ENCODE results near the gene CX3CR1.

CX3CR1 gene

DNA sequence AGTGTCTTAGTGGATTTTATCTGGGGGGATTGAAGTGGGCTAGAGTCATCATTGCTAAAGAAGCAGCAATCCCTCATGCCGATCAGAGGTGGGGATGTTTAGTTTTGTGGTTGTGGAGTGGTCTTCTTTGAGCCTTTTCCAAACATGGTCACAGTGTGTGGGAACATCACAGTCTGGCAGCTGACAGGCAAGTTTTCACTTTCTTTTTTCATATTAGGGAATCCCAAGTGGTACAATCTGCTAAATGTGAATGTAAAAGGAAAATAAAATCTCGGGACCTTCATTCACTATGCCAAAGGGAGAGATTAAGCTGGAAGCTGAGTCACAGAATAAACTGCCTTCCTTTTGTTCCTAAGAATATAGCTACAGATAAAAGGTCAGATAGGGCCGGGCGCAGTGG is 10.4 kb upstream of the CX3CR1 start:
- DNase-seq: no peak

DNA sequence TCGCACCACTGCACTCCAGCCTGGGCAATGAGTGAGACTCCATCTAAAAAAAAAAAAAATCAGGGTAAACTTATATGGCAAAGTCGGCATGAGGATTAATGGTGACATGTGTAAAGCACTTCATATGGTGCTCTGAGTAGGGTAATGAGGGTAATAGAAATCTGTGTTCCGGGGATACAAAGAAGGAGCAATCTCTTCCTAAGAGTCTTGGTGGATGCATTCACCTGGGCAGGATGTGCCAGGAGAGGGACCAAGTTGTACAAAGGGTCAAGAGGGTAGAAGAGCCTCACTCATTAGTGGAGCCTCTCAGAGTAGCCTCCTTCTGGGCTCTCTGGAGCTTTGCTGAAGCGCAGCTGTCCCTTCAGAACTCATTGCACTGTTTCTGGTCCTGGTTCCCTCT is 9.3 kb upstream of the CX3CR1 start:
- DNase-seq: no peak

DNA sequence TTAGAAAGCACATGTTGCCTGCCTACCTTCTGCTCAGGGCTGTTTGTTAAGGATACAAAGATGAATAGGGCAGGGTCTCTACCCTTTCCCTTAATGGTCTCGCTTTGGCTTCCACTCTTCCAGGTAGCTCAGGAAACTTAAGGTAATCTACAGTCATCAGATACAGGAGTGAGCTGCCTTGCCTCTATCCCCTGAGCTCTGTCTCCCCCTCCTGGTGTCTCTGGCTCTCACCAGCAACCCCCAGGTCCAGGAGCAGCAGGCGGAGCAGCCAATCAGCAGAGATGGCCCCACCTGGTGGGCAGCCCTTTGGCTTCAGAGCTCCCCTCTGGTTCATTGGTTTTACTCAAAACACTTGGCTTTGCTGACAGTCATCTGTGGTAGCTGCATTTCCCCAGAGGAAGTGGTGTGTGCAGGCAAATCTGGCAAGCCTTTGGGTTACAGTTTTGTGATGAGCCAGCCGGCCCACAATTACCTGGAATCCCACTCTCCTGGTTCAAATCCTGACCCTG is 8.5 kb upstream of the CX3CR1 start:
- DNase-seq: peak; percentile 58 to 66 (median 62)

DNA sequence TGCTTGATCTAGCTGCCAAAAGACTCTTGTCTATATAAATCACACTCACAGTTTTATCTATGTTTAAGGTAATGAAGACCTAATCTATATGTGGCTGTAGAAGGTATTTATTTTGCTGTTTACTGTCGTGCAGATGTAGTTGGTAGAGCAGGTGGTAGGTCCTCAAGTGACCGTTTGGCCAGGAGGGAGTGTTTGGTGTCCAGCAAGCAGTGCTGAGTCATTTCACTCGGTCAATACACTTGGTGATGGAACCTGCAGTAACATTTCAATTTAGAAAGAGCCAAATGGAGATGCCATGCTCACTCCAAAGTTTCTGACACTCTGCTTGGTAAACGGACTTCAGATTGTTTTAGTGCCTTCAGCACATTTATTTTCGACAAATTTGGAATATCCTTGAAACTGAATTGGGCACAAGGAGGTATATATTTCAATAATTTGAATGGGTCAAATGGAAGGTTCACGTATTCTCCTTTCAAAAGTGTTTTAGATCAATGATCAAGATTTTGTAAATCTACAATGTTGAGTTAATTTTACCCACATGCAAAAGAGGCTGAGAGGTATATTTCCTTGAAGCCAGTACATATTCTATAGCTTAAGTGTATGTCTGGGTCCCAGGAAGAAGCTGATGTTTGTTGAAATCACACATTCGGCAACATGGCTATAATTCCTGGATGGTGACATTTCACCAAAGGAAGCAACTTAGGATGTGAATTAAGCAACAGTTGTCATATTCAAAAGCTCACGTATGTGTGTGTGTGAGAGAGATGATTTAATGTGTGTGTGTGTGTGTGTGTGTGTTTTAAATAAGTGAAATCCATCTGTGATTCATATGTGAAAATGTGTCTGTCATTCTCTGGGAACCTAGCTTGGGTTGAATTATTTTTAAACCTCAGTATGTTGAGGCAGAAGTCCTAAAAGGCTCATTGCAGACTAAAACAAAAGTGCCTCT is 7.7 kb upstream of the CX3CR1 start:
- DNase-seq: no peak

DNA sequence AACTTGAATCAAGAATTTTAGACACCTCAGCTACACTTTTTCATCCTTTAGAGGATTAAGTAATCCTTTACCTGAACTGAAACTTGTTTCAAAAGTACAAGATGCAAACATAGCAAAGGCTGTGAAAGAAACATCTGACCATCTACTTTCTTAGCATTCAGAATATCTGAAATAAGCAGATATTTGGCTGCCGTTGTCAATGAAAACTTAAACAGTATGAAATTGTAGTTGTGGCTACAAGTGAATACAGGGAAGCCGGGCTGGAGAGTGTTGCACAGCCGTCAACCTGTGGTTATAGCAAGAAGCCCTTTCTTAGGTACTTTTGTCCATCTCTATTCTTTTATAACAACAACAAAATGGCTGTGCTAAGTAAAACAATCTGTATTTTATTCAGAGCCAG is 6.9 kb upstream of the CX3CR1 start:
- no peak for DNase-seq

DNA sequence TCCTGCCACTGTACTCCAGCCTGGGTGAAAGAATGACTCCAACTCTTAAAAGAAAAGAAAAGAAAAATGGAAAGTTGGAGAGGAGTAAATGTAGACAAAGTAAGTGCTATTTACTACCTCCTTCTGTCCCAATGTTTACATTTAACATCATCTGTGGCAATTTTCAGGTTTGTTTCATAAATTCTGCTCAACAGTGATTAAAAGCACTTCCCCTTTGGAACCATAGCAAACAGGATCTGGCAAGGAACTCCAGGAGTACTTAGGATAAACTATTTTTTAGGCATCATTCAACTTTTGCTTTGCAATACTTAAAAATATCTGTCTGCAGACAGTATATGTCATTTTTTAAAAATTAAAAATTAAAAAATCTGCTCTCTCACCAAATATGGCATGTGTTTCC is 5.5 kb upstream of the CX3CR1 start:
- DNase-seq: no peak

DNA sequence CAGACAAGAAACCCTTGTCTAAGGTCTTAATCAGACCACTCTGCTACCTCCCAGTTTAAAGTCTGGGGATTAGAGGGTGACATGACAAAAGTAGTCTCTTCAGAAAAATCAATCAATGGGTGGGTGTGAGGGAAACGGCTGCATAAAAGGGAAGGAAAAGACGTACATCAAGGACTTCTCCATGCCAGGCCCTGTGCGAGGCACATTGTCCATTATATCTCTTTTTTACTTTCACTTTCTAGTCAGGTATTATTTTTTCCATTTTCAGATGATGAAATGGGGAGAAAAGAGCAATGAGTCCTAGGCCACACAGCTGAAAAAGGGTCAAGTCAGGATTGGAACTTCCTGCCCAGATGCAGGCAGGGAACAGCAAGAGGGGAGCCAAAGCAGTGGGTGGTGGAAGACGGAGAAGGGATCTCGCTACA is 4.6 kb upstream of the CX3CR1 start:
- DNase-seq: no peak

DNA sequence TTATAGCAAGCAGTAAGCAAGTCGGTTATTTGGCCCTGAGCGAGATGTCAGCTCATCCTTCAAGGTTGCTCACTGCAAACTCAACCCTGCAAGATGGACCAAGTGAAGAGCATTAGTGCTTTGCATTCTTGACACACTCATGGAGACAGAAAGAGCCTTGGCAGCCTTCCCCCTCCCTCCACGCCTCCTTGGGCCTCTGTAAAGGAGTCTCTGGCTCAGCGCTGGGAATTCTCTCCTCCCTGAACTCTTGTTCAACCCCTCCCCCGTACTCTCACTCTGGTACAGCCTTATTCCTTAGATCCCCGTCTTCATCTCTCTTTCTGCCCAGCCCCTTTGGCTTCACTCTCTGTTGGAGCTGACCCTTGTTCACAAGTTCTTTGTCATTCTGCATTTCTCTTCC is 2.2 kb upstream of the CX3CR1 start:
- DNase-seq: no peak

DNA sequence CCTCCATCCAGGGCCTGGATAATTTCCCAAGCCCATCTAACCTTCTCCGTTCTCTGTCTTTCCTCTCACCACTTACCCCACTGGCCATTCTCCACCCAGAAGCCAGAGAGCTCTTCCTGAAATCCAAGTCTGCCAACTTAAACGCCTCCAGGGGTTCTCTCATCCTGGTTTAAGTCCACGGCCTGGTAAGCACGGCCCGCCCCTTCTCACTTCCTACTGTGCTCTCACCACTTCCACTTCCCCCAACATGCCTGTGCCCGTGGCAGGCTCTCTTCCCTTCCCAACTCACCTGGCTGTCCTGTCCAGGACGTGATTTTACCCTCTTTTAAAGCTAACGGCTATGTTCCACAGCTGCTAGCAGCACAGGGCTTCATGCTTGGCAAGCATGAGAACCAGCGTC is 1.7 kb upstream of the CX3CR1 start:
- DNase-seq: no peak

DNA sequence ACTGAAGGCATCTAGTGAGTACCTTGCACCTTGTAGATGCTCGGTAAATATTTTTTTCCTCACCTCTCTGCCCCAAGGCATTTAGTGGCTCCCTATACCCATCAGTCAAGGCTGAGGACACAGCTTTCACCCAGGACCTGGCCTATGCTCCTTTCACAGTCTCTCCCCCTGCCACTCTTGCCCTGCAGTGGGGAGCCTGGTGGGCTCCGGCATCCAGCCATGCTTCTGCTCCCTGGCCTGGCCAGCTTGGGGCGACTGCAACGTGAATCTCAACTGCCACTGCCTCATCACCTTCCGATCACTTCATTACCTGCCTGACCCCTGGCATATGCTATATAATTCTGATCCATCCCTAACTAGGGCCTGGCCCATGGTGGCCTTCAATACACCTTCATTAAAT is 735 bp upstream of the CX3CR1 start:
- no peak for DNase-seq

DNA sequence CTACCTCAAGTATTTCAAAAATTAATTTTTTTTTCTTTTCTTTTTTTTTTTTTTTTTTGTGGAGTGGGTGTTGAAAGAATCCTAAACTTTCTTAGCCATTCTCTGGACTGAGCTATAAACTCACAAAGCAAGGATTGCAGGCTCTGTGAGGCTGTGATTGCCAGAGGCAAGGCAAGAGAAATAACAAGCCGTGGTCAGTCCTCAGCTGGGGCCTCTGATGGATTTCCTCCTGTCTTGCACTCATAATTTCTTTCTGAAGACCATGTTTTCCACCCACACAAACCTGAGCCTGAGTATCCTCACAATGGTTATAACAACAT is 1.3 kb downstream of the CX3CR1 start:
- DNase-seq: no peak

DNA sequence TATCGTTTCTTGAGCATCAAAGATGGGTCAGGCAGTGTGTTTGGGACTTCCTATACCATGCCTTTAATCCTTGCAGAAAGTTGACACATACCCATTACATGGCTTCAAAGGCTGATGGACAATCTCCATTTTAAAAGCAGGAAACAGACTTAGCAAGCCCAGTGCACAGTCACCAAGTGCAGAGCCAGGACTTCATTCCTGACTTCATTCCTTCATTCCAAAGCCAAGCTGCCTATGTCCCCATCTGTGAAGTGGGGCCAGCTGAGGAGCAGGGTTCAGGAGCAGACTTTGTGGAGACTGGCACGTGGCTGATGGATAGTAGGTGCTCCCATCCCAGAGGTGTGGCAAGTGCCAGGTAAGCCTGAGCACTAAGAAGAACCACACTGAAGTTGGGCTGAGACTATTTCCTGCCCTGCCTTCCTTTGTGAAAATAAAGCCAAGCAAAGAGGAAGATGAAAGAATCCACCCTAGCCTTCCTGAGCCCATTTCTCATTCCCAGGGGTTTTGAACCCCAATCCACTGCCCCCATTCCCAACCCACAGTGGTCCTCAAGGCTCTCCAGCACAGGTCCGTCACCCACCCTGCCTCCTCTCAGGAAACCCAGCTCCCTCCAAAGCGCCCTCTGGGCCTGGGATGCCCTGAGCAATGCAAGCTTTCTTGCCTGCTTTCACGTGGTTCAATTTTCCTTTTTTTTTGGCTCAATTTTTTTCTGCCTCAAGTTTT is 1.8 kb downstream of the CX3CR1 start:
- DNase-seq: no peak

DNA sequence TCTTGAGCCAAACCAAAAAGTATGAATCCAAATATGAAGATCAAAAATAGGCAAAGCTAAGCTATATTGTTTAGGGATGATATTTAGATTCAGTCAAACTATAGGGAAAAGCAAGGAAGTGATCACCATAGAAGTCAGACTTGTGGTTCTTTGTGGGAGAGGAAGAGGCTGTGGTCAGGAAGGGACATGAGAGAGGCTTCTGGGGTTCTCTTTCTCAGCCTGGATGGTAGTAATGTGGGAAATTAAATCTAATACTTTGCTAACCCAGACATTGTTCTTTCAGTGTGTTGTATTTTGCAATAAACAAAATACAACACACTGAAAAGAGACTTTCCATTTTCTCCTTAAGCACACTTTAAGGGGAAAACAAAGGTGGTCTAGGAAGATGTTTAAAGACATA is 3.1 kb downstream of the CX3CR1 start:
- DNase-seq: no peak

DNA sequence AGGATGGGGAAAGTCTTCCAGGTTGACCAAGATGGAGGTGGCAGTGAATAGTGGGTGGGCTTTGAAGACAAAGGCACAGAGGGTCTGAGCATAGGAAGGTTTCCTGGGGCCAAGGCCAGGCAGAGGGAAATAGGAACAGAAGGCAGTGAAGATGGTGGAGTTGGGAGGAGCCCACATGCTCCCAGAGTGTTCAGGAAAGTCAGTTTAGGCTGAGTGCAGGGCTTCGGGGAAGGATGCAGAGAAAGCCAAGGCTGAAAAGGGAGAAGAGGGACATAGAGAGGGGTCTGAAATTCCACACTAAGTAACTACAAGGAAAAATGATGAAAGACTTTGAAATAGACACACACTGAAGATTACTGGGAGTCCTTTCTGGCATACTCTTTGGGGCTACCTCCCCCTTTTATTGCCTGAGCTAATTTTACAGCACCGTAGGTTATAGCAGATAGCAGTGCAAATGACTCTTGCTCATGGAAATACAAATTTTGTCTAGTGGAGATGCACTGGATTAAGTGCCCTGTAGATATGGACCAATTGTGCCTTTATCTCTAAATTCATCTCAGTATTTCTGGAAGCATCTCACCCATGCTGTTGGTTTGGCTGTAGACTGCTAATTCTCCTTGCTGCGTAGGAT is 3.8 kb downstream of the CX3CR1 start:
- no peak for DNase-seq

DNA sequence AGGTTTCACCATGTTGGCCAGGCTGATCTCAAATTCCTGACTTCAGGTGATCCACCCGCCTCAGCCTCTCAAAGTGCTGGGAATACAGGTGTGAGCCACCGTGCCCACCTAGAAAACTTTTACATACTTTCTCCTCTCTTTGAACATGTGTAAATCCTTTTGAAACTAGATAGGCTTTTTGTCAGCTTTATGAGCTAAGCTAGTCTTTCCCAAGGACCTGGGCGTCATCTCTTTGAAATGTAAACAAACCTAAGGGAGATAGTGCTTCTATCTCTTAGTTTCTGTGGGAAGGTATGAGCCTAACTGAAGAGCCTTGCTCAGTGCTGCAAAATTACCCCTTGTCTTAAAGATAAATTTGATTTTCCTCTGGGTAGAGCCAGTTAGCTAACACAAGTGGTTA is 4.8 kb downstream of the CX3CR1 start:
- DNase-seq: no peak

DNA sequence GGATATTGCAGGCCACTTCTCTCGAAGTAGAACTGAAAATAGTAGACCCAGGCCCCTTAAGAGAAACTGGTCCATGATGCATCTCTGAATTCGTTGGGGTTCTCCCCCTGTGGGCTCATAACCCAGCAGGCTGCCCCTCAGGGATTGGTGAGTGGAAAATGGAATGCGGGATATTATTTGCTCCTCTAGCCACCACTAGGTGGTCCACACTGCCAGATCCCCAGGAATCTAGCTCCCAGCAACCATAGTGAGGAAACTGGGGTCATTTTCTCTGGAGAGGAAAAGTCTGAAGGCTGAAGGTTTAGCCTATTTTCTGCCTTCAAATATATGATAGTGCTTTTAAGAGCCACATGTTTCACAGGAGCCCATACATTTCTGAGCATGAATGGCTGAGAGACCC is 6.7 kb downstream of the CX3CR1 start:
- no peak for DNase-seq

DNA sequence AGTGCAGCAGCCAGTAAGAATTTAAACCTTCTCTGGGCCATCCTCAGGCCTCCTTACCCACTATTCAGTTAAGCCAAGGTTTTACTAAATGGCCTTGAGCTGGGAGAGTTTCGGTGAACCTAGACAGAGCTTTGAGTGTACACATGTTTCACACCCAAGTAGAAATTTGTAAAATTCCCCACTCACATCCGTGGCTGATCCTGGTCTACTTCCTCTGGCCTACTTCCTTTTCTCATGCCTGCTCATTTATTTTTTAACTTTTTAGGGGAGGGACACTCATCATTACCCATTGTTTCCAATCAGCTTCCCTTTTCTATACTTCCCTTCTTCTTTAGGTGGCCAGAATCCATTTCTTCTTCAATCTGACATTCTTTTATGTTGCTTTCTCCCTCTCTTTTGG is 7.6 kb downstream of the CX3CR1 start:
- DNase-seq: no peak

DNA sequence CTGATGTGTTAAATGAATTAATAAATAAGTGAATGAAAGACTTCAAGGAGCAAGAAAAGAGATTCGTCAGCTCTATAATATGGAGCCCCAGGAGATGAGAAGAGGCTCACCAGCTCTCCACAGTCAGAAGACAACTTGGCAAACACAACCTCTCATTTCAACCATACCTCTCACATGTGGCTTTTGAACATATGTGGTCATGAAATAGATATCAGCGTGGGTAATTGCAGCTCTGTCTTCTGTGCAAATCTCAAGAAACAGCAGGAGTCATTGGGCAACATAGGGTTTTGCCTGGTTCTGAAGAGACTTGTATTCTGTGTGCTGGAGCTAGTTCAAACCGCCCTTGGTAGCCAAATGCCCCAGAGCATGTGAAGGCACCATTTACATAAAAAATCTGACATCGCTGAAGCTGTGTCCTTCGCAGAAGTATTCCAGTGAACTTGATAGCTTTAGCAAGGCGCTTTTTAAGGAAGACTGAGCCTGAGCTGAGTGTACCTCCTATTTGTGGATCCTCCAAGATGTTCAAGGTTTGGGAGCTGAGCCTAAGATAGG is 8.4 kb downstream of the CX3CR1 start:
- no peak for DNase-seq

DNA sequence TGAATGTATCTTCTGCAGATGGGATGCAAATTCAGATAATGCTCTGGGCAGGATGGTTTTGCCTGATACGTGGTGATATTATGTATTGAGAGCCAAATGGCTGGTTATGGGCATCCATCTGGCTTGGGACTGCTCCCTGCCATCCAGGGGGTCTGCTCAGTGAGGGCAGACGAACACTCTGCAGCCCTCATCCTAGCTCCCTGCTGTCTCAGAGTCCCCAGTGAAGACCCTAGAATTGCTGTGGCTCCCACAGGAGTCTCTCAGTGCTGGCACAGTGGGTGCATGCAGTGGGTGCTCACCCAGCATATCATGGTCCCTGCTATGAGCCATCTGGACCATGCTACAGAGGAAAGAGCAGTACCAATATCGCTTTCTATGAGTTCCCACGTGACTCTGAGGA is 10.3 kb downstream of the CX3CR1 start:
- no peak for DNase-seq

DNA sequence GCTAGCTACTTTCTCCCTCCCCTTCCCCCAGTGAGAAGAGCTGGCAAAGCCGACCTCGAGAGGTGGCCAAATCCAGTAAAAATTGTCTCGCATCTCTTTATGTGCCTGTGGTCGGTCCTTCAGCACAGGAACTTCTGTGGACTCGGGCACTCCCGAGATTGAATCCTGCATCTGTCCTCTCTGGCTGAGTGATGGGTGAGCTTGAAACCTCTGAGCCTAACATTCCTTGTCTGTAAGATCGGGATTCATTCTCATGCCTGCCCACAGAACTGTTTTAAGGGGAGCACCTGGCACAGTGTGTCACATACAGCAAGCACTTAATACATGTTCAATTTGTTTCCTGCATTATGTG is 11.3 kb downstream of the CX3CR1 start:
- no peak for DNase-seq

DNA sequence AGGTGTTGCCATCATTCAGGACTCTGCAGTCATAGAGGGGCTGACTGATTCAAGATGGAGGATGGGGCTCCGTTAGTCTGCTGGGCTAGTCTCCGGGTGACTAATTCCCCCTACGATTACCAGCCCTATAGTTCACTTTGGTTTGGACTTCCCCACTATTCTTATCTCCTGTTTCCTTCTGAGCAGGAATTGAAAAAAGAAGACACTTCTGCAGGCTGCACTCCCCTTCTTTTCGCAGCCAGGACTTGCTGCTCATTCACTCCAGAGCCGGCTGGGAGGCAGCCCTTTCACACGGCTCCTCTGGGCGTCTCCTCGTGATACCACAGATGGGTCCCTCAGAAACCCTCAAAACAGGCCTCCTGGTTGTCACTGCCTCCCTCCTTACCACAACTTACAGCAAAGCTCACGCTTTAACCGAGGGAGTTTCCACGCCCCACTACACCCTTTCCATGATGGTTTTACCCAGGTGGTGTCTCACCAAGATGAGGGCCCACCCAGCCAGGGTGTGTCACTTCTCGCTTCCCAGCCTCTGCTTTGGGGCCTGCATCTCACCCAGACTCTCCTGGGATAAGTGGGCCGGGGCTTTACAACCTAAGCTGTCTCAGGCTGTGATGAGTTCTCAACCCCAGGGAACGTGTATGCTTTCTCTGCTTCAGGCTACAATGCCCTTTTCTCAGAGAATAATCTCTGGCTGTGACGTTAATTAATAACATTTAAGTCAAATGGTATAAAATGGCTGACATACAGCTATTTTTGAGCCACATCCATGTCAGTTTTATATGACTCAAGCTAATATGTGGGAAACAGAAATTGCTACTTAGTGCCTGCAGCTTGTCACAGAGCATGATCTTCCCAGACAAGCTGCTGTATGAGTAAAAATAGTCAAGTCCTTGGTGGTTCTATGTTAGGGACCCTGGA is 11.9 kb downstream of the CX3CR1 start:
- peak in 2 of 4 experiments; percentile 38 to 49 for DNase-seq

DNA sequence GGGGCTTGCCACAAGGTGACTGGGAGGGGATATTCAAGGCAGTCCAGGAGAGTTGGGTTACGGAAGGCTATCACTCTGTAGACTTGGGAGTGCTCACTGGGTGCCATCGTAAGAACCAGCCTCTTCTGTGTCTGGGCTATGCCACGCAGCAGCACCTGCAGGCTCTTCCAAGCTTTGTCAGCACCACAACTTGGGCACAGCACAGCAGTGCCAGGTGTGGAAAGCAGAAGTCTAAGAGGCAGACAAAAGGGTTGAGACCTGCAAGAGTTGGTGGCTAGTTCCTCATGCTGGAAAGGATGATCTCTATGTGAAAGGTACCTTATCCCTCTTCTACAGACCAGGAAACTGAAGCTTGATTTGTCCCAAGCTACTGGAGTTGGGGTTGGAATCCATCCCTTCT is 15.8 kb downstream of the CX3CR1 start:
- no peak for DNase-seq

DNA sequence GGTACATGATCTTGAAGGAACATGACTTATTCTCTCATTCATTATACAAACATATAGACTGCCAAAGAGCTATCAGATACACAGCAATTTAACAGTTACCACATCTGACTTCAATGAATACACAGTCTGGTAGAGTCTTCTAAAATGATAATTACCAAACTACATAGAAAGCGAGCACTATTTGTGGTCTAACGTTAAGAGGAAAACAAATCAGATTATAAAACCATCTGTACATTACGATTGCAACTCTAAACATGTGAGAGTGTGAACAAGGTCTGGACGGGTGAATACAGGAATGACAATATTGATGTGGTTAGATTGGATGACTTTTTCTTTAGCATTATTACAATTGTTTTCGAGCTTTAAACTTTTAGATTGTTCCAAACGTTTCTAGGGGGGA is 16.3 kb downstream of the CX3CR1 start:
- DNase-seq: no peak
